GM12872 (cell line): ENCODE data around the gene ORM2.

ENCODE experiments used
- CTCF ChIP-seq: IDR thresholded peaks from 3 replicates; pipeline ENCODE4 v1.5.1; 2011; ENCODE audit warnings: low read depth, mild to moderate bottlenecking, low read length, moderate library complexity; ENCODE audit not compliant: insufficient read depth

The ORM2 gene

GRCh38 chr9:114339130-114339908 lies 9.7 kb downstream of the ORM2 start:
- peak; percentile 93 for TF ChIP-seq CTCF

GRCh38 chr9:114341152-114341830 lies 11.6 kb downstream of the ORM2 start:
- TF ChIP-seq CTCF: no peak

- no peak for TF ChIP-seq CTCF
These were observed 12.3 kb downstream of the ORM2 start for GRCh38 chr9:114341991-114342390.

GRCh38 chr9:114342755-114343440 lies 13.2 kb downstream of the ORM2 start:
- TF ChIP-seq CTCF: no peak

GRCh38 chr9:114343471-114344187 lies 14.0 kb downstream of the ORM2 start:
- TF ChIP-seq CTCF: no peak

GRCh38 chr9:114344188-114344566 lies 14.5 kb downstream of the ORM2 start:
- TF ChIP-seq CTCF: no peak

GRCh38 chr9:114344692-114345091 lies 15.0 kb downstream of the ORM2 start:
- TF ChIP-seq CTCF: no peak
